GM12892 (cell line): ENCODE data around the gene BIVM.
"Not testable (repeated sequence)": the region's sequence is repeated elsewhere in the genome, so short reads cannot be mapped to it uniquely, and the experiment has no call there.

Experiments
- DNase-seq: peaks from one replicate; pipeline ENCODE4 v3.0.0; 2011; ENCODE audit not compliant: insufficient read length
- FAIRE-seq: peaks from 2 replicates; lab custom pipeline; 2011; peaks lifted over from hg19 to GRCh38; lab: Jason Lieb, UNC
- POLR2A ChIP-seq: IDR thresholded peaks from 2 replicates; pipeline ENCODE4 v1.6.1; 2011; ENCODE audit warnings: low read depth, low read length, control low read depth
- POLR2AphosphoS5 ChIP-seq: IDR thresholded peaks from 2 replicates; pipeline ENCODE4 v1.6.1; 2011; ENCODE audit warnings: low read depth, low read length, control low read depth
- TAF1 ChIP-seq: IDR thresholded peaks from 2 replicates; pipeline ENCODE4 v1.6.1; 2011; ENCODE audit warnings: low read depth, mild to moderate bottlenecking, control low read depth, low read length, borderline replicate concordance

BIVM gene

GRCh38 chr13:102772042-102772425 is 26.9 kb upstream of the BIVM start:
- no peak for TF ChIP-seq TAF1
- TF ChIP-seq POLR2A, result no peak
- TF ChIP-seq POLR2AphosphoS5, result no peak
- no peak for DNase-seq
- no peak for FAIRE-seq

- TF ChIP-seq POLR2A (peak; percentile 98), TAF1 (peak; percentile 75; the same call in 1 of the 2 replicates), POLR2AphosphoS5 (peak; percentile 97)
- DNase-seq (peak; percentile 79), FAIRE-seq (peak; percentile 100)
These were observed 25.3 kb upstream of the BIVM start, which contains the start of gene TEX30 for GRCh38 chr13:102773441-102774213. Gene TEX30 (minus strand): TSS chr13:102773786. CDS start chr13:102770026, 3,760 bp downstream.

- TF ChIP-seq POLR2AphosphoS5, result no peak
- no peak for TF ChIP-seq POLR2A
- TF ChIP-seq TAF1, result no peak
- FAIRE-seq (peak; percentile 21), DNase-seq (no peak)
These were observed 24.7 kb upstream of the BIVM start for GRCh38 chr13:102774214-102774568.

GRCh38 chr13:102774591-102775520 is 24.1 kb upstream of the BIVM start:
- TF ChIP-seq POLR2A, result no peak
- TF ChIP-seq POLR2AphosphoS5, result no peak
- TF ChIP-seq TAF1, result no peak
- FAIRE-seq (no peak), DNase-seq (no peak)

- DNase-seq (no peak), FAIRE-seq (no peak)
These were observed 22.6 kb upstream of the BIVM start for GRCh38 chr13:102776271-102776670.

GRCh38 chr13:102777736-102778135 is 21.2 kb upstream of the BIVM start:
- no peak for TF ChIP-seq POLR2AphosphoS5
- no peak for TF ChIP-seq POLR2A
- no peak for TF ChIP-seq TAF1
- FAIRE-seq, result no peak
- DNase-seq, result no peak

More at GRCh38 chr13:102776271-102776670, 22.6 kb upstream of the BIVM start:
- TF ChIP-seq TAF1 (no peak), POLR2A (no peak), POLR2AphosphoS5 (no peak)

GRCh38 chr13:102779436-102780159 is 19.3 kb upstream of the BIVM start:
- no peak for DNase-seq

GRCh38 chr13:102780656-102781055 is 18.3 kb upstream of the BIVM start:
- FAIRE-seq, DNase-seq: not testable (repeated sequence)

More at GRCh38 chr13:102779436-102780159, 19.3 kb upstream of the BIVM start:
- TF ChIP-seq POLR2AphosphoS5 (no peak), POLR2A (no peak), TAF1 (no peak)
- peak; percentile 63 for FAIRE-seq

- FAIRE-seq, result no peak
These were observed 17.3 kb upstream of the BIVM start for GRCh38 chr13:102781591-102781990.

GRCh38 chr13:102784483-102784882 is 14.4 kb upstream of the BIVM start:
- FAIRE-seq, result no peak
- TF ChIP-seq TAF1 (no peak), POLR2A (no peak), POLR2AphosphoS5 (no peak)
- DNase-seq, result no peak

More at GRCh38 chr13:102781591-102781990, 17.3 kb upstream of the BIVM start:
- TF ChIP-seq POLR2AphosphoS5 (no peak), POLR2A (no peak), TAF1 (no peak)
- no peak for DNase-seq

GRCh38 chr13:102788683-102789082 is 10.2 kb upstream of the BIVM start:
- DNase-seq (no peak), FAIRE-seq (no peak)
- TF ChIP-seq POLR2A, result no peak
- no peak for TF ChIP-seq POLR2AphosphoS5
- no peak for TF ChIP-seq TAF1

- no peak for FAIRE-seq
These were observed 6.5 kb upstream of the BIVM start for GRCh38 chr13:102792396-102792795.

More at GRCh38 chr13:102792396-102792795, 6.5 kb upstream of the BIVM start:
- DNase-seq, result no peak
- TF ChIP-seq TAF1, result no peak
